HEK293T (cell line): Measurements from ENCODE around the gene SLC27A2.

Source experiments
- ARNT ChIP-seq: fragments of 450-650 bp; IDR thresholded peaks from 2 replicates; pipeline ENCODE4 v1.6.1; 2017; ENCODE audit warnings: mild to moderate bottlenecking
- BHLHE40 ChIP-seq: fragments of 450-650 bp; IDR thresholded peaks from 2 replicates; pipeline ENCODE4 v1.6.1; 2016; ENCODE audit warnings: mild to moderate bottlenecking, moderate library complexity, borderline replicate concordance
- FOXM1 ChIP-seq: fragments of 450-650 bp; IDR thresholded peaks from 2 replicates; pipeline ENCODE4 v1.6.1; 2017; ENCODE audit warnings: mild to moderate bottlenecking, borderline replicate concordance
- LEF1 ChIP-seq: fragments of 450-650 bp; IDR thresholded peaks from 2 replicates; pipeline ENCODE4 v1.6.1; 2017; ENCODE audit warnings: mild to moderate bottlenecking, borderline replicate concordance
- PKNOX1 ChIP-seq: fragments of 450-650 bp; IDR thresholded peaks from 2 replicates; pipeline ENCODE4 v1.6.1; 2016
- SP1 ChIP-seq: fragments of 450-650 bp; IDR thresholded peaks from 2 replicates; pipeline ENCODE4 v1.6.1; 2017
- SUZ12 ChIP-seq: fragments of 450-650 bp; IDR thresholded peaks from 2 replicates; pipeline ENCODE4 v1.6.1; 2016; ENCODE audit warnings: mild to moderate bottlenecking
- TARDBP ChIP-seq: fragments of 450-650 bp; IDR thresholded peaks from 2 replicates; pipeline ENCODE4 v1.6.1; 2016

GRCh38 chr15:50144341-50145120, 37.5 kb upstream of the SLC27A2 start:
- TF ChIP-seq TARDBP (no peak), PKNOX1 (no peak), ARNT (no peak), FOXM1 (no peak), BHLHE40 (no peak), LEF1 (no peak), SP1 (no peak), SUZ12 (no peak)
